Measurements from ENCODE around the gene SAMHD1. TPM values are rescaled to one million over a fixed set of nuclear protein-coding genes. Genes with fewer than 3 reads are reported as not detected.

SAMHD1 gene
- polyA plus RNA-seq, 1 of the 3 experiments (the other 2 are of a cell fraction), result 5.9 TPM

DNA sequence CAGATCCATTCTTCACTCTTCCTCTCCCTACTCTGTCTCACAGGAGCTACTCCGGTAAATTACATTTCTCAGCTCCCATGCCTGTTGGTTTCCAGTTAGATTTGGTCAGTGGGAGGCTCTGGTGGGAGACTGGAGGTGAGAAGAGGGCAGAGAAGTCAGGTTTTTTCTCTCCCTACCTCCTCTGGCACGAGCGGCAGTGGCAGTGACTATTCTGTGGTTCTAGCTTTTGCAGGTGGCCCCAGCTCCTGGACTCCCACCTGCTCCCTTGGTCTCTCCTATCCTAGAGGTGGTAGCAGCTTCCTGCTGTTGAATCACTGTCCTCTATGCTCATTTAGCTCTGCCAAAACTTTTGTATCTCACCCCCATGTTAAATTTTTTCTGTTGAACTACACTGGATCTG lies 57.7 kb downstream of the SAMHD1 start (continued):
- TF ChIP-seq FOXJ3 (CRISPR knock-in tag; IDR thresholded peaks at IDR 0.05) (no peak), FOXM1 (IDR thresholded peaks at IDR 0.05; ENCODE audit: low read depth) (no peak), JUND (IDR thresholded peaks at IDR 0.05) (no peak), MXI1 (IDR thresholded peaks at IDR 0.05; ENCODE audit: low read depth, low read length) (no peak)
- TF ChIP-seq, protein P1, sequence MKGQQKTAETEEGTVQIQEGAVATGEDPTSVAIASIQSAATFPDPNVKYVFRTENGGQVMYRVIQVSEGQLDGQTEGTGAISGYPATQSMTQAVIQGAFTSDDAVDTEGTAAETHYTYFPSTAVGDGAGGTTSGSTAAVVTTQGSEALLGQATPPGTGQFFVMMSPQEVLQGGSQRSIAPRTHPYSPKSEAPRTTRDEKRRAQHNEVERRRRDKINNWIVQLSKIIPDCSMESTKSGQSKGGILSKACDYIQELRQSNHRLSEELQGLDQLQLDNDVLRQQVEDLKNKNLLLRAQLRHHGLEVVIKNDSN (IDR thresholded peaks at IDR 0.05; ENCODE audit: borderline replicate concordance, low read depth), result no peak
- TF ChIP-seq, protein P2, sequence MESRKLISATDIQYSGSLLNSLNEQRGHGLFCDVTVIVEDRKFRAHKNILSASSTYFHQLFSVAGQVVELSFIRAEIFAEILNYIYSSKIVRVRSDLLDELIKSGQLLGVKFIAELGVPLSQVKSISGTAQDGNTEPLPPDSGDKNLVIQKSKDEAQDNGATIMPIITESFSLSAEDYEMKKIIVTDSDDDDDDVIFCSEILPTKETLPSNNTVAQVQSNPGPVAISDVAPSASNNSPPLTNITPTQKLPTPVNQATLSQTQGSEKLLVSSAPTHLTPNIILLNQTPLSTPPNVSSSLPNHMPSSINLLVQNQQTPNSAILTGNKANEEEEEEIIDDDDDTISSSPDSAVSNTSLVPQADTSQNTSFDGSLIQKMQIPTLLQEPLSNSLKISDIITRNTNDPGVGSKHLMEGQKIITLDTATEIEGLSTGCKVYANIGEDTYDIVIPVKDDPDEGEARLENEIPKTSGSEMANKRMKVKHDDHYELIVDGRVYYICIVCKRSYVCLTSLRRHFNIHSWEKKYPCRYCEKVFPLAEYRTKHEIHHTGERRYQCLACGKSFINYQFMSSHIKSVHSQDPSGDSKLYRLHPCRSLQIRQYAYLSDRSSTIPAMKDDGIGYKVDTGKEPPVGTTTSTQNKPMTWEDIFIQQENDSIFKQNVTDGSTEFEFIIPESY (IDR thresholded peaks at IDR 0.05; ENCODE audit: borderline replicate concordance, low read depth), result no peak

DNA sequence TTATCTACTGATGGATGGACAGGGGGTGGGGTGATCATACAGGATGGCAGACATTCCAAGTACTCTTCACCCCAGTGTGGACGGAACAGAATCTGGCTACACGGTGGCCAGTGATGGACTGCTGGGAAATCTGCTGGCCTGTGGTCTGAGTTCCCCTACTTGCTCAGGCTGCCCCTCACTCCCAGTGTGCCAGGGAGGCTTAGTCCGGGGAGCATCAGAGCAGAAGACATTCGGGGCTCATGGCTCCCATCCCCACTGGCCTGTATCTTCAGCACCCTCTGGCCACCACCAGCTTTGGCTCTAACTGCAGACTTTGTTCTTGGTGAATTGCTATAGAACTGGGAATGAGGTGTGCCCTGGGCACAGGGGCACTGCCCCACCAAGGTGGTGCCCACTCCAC lies 60.3 kb downstream of the SAMHD1 start:
- Histone ChIP-seq H4K20me1 (ENCODE audit: insufficient read depth) (no peaks in the 10 kb centered on the region), H3K9me3 (no peaks in the 10 kb centered on the region), H3K4me2 (no peak overlapping the region), H3K27me3 (ENCODE audit: insufficient read depth) (no peaks in the 10 kb centered on the region), H3K79me2 (ENCODE audit: insufficient read depth) (no peaks in the 10 kb centered on the region), H3K9me2 (no peaks in the 10 kb centered on the region), H2AFZ (ENCODE audit: low read depth) (no peak overlapping the region), H3K4me3 (ENCODE audit: low read depth in 2 of 2, low read length in 1 of 2) (no peak overlapping the region), H3K4me1 (ENCODE audit: control insufficient read depth in 1 of 2, insufficient read depth in 2 of 2, low read depth in 1 of 2, low read length in 1 of 2) (peaks cover 0 to 7% of the 10 kb centered on the region in 2 experiments; a peak in 2 of 4 replicates), H3K36me3 (replicated peaks in 1 of 2; ENCODE audit: control insufficient read depth in 1 of 2, insufficient read depth in 2 of 2, low read length in 1 of 2) (no peaks in the 10 kb centered on the region), H3K9ac (no peak overlapping the region), H3K27ac (ENCODE audit: low read depth in 2 of 2, low read length in 1 of 2) (no peak overlapping the region), H3F3A (replicated peaks; ENCODE audit: insufficient read depth) (no peaks in the 10 kb centered on the region)
- no peak for DNase-seq
- CTCF ChIA-PET, result no interaction called here
- POLR2A ChIA-PET, result no interaction called here
- TF ChIP-seq TEAD4 (IDR thresholded peaks at IDR 0.05; ENCODE audit: borderline replicate concordance, insufficient read depth) (no peak), GATA2 (CRISPR knock-in tag; IDR thresholded peaks at IDR 0.05) (no peak), ELF1 (IDR thresholded peaks at IDR 0.05) (no peak), EP300 (IDR thresholded peaks at IDR 0.05; ENCODE audit: borderline replicate concordance in 1 of 2, low read depth in 1 of 2, low read length in 1 of 2) (no peak), RXRA (IDR thresholded peaks at IDR 0.05; ENCODE audit: borderline replicate concordance, low read depth) (no peak), EZH2phosphoT487 (IDR thresholded peaks at IDR 0.05; ENCODE audit: borderline replicate concordance, low read depth) (no peak), GABPA (IDR thresholded peaks at IDR 0.05; ENCODE audit: low read depth) (no peak), FOXJ3 (CRISPR knock-in tag; IDR thresholded peaks at IDR 0.05) (no peak), RAD21 (IDR thresholded peaks at IDR 0.05; ENCODE audit: low read length) (no peak), MEF2A (IDR thresholded peaks at IDR 0.05; ENCODE audit: borderline replicate concordance, low read depth) (no peak)
- TF ChIP-seq, protein P3, sequence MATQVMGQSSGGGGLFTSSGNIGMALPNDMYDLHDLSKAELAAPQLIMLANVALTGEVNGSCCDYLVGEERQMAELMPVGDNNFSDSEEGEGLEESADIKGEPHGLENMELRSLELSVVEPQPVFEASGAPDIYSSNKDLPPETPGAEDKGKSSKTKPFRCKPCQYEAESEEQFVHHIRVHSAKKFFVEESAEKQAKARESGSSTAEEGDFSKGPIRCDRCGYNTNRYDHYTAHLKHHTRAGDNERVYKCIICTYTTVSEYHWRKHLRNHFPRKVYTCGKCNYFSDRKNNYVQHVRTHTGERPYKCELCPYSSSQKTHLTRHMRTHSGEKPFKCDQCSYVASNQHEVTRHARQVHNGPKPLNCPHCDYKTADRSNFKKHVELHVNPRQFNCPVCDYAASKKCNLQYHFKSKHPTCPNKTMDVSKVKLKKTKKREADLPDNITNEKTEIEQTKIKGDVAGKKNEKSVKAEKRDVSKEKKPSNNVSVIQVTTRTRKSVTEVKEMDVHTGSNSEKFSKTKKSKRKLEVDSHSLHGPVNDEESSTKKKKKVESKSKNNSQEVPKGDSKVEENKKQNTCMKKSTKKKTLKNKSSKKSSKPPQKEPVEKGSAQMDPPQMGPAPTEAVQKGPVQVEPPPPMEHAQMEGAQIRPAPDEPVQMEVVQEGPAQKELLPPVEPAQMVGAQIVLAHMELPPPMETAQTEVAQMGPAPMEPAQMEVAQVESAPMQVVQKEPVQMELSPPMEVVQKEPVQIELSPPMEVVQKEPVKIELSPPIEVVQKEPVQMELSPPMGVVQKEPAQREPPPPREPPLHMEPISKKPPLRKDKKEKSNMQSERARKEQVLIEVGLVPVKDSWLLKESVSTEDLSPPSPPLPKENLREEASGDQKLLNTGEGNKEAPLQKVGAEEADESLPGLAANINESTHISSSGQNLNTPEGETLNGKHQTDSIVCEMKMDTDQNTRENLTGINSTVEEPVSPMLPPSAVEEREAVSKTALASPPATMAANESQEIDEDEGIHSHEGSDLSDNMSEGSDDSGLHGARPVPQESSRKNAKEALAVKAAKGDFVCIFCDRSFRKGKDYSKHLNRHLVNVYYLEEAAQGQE (IDR thresholded peaks at IDR 0.05; ENCODE audit: low read depth, low read length), result no peak
- TF ChIP-seq, protein P4, sequence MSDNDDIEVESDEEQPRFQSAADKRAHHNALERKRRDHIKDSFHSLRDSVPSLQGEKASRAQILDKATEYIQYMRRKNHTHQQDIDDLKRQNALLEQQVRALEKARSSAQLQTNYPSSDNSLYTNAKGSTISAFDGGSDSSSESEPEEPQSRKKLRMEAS (IDR thresholded peaks at IDR 0.05; ENCODE audit: low read depth), result no peak
- TF ChIP-seq, protein P2 (IDR thresholded peaks at IDR 0.05; ENCODE audit: borderline replicate concordance, low read depth), result no peak
- TF ChIP-seq, protein P5, sequence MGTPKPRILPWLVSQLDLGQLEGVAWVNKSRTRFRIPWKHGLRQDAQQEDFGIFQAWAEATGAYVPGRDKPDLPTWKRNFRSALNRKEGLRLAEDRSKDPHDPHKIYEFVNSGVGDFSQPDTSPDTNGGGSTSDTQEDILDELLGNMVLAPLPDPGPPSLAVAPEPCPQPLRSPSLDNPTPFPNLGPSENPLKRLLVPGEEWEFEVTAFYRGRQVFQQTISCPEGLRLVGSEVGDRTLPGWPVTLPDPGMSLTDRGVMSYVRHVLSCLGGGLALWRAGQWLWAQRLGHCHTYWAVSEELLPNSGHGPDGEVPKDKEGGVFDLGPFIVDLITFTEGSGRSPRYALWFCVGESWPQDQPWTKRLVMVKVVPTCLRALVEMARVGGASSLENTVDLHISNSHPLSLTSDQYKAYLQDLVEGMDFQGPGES (IDR thresholded peaks at IDR 0.05; ENCODE audit: low read depth, low read length), result no peak
- TF ChIP-seq, protein P6, sequence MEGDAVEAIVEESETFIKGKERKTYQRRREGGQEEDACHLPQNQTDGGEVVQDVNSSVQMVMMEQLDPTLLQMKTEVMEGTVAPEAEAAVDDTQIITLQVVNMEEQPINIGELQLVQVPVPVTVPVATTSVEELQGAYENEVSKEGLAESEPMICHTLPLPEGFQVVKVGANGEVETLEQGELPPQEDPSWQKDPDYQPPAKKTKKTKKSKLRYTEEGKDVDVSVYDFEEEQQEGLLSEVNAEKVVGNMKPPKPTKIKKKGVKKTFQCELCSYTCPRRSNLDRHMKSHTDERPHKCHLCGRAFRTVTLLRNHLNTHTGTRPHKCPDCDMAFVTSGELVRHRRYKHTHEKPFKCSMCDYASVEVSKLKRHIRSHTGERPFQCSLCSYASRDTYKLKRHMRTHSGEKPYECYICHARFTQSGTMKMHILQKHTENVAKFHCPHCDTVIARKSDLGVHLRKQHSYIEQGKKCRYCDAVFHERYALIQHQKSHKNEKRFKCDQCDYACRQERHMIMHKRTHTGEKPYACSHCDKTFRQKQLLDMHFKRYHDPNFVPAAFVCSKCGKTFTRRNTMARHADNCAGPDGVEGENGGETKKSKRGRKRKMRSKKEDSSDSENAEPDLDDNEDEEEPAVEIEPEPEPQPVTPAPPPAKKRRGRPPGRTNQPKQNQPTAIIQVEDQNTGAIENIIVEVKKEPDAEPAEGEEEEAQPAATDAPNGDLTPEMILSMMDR (IDR thresholded peaks at IDR 0.05), result no peak
- WGBS (ENCODE audit: low lambda C conversion rate), result 100% methylated on average over 1 of the region's 4 CpGs
